DMS114 treated with DMSO at 0.1 percent for 48 hours (cell line): ENCODE results near the gene CUL7.
"Not testable (repeated sequence)": the region's sequence is repeated elsewhere in the genome, so short reads cannot be mapped to it uniquely, and the experiment has no call there.

ENCODE experiments used
- DNase-seq: peaks from one replicate; lab custom pipeline; 2025; ENCODE audit not compliant: unreplicated experiment; lab: John Stamatoyannopoulos, UW

Gene CUL7

GRCh38 chr6:43047998-43048397, 5.7 kb downstream of the CUL7 start:
- DNase-seq = no peak

GRCh38 chr6:43045371-43045930, 8.2 kb downstream of the CUL7 start:
- no peak for DNase-seq

- no peak for DNase-seq
Measured at GRCh38 chr6:43043310-43043709, 10.3 kb downstream of the CUL7 start.

- DNase-seq = not testable (repeated sequence)
Measured at GRCh38 chr6:43041475-43041874, 12.2 kb downstream of the CUL7 start.

GRCh38 chr6:43040542-43041257, 13.0 kb downstream of the CUL7 start:
- DNase-seq = no peak

GRCh38 chr6:43038727-43039126, 14.9 kb downstream of the CUL7 start:
- no peak for DNase-seq

- DNase-seq = no peak
Measured at GRCh38 chr6:43037706-43038105, 15.9 kb downstream of the CUL7 start.

GRCh38 chr6:43037197-43037596, 16.5 kb downstream of the CUL7 start:
- no peak for DNase-seq

GRCh38 chr6:43036712-43037111, 16.9 kb downstream of the CUL7 start:
- no peak for DNase-seq

- DNase-seq = no peak
Measured at GRCh38 chr6:43035495-43036194, 18.0 kb downstream of the CUL7 start.

GRCh38 chr6:43034190-43034525, 19.5 kb downstream of the CUL7 start:
- no peak for DNase-seq

GRCh38 chr6:43033496-43034189, 20.0 kb downstream of the CUL7 start:
- no peak for DNase-seq

GRCh38 chr6:43032326-43032725, 21.3 kb downstream of the CUL7 start:
- DNase-seq = no peak

GRCh38 chr6:43029120-43029519, 24.5 kb downstream of the CUL7 start:
- DNase-seq = no peak

GRCh38 chr6:43026365-43026764, 27.3 kb downstream of the CUL7 start:
- no peak for DNase-seq

- no peak for DNase-seq
Measured at GRCh38 chr6:43024436-43024835, 29.2 kb downstream of the CUL7 start.

GRCh38 chr6:43021270-43022047, 32.2 kb downstream of the CUL7 start, which contains the start of gene RRP36:
TSS of gene RRP36 (plus strand) at chr6:43021623. CDS start at chr6:43021655, 32 bp downstream.
- DNase-seq = peak; percentile 75

- DNase-seq = peak; percentile 49
Measured at GRCh38 chr6:43020847-43021246, 32.8 kb downstream of the CUL7 start.

GRCh38 chr6:43020052-43020705, 33.5 kb downstream of the CUL7 start:
- no peak for DNase-seq

GRCh38 chr6:43019152-43019551, 34.5 kb downstream of the CUL7 start:
- no peak for DNase-seq
